ENCODE measurements around the gene DYNLT3. TPM values are rescaled to one million over a fixed set of nuclear protein-coding genes. Genes with fewer than 3 reads are reported as not detected.

The DYNLT3 gene
- total RNA-seq, 1 donor = 58.6 TPM

DNA sequence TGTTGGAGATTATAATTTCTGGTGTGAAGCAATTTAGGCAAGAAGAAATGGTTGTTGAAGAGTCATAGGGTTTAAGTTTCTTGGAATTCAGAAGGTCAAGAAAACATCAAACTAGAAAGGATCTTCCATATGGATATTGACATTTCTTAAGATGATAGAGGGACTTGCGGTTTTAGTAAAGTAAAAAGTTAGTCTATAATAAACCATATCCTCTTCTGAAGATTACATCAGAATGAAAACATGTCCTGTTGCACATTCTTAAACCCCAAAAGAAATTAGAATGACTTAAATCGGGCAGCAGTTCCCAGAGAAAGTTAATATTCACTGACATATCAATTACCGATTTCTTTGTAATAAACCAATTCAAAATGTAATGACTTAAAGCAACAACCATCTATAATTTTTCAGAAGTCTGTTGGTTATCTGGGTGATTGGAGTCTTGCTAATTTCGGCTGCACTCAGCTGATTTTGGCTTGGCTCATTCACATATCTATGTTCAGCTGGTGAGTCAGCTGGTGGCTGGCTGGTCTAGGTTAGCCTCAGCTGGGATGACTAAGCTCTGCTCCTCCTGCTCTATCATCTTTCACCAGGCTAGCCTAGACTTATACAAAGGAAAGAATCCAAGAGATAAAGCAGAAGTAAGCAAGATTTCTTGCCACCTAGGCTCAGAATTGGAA is 24.4 kb upstream of the DYNLT3 start:
- Histone ChIP-seq H3K9me3 (ENCODE audit: low read depth, low read length) (no peaks in the 10 kb centered on the region), H3K4me1 (ENCODE audit: insufficient read depth, low read length) (peaks cover 18% of the 10 kb centered on the region), H3K36me3 (ENCODE audit: insufficient read depth, low read length) (no peaks in the 10 kb centered on the region), H3K79me2 (ENCODE audit: insufficient read depth, low read length) (no peaks in the 10 kb centered on the region), H4K20me1 (ENCODE audit: insufficient read depth, low read length) (no peaks in the 10 kb centered on the region), H3K4me2 (ENCODE audit: insufficient read depth, low read length) (peak overlapping the region; percentile 46), H3K4me3 (ENCODE audit: insufficient read depth, low read length) (no peak overlapping the region), H3K27me3 (ENCODE audit: insufficient read depth, low read length) (no peaks in the 10 kb centered on the region), H2AFZ (ENCODE audit: low read length) (no peak overlapping the region), H3K27ac (ENCODE audit: low read depth, low read length) (peak overlapping the region; percentile 77)
- TF ChIP-seq, protein P1, sequence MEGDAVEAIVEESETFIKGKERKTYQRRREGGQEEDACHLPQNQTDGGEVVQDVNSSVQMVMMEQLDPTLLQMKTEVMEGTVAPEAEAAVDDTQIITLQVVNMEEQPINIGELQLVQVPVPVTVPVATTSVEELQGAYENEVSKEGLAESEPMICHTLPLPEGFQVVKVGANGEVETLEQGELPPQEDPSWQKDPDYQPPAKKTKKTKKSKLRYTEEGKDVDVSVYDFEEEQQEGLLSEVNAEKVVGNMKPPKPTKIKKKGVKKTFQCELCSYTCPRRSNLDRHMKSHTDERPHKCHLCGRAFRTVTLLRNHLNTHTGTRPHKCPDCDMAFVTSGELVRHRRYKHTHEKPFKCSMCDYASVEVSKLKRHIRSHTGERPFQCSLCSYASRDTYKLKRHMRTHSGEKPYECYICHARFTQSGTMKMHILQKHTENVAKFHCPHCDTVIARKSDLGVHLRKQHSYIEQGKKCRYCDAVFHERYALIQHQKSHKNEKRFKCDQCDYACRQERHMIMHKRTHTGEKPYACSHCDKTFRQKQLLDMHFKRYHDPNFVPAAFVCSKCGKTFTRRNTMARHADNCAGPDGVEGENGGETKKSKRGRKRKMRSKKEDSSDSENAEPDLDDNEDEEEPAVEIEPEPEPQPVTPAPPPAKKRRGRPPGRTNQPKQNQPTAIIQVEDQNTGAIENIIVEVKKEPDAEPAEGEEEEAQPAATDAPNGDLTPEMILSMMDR (IDR thresholded peaks at IDR 0.05; ENCODE audit: extremely low read depth, low read depth, low read length) = no peak
- DNase-seq (ENCODE audit: insufficient read length, low spot score, missing footprints) = peak; percentile 87

DNA sequence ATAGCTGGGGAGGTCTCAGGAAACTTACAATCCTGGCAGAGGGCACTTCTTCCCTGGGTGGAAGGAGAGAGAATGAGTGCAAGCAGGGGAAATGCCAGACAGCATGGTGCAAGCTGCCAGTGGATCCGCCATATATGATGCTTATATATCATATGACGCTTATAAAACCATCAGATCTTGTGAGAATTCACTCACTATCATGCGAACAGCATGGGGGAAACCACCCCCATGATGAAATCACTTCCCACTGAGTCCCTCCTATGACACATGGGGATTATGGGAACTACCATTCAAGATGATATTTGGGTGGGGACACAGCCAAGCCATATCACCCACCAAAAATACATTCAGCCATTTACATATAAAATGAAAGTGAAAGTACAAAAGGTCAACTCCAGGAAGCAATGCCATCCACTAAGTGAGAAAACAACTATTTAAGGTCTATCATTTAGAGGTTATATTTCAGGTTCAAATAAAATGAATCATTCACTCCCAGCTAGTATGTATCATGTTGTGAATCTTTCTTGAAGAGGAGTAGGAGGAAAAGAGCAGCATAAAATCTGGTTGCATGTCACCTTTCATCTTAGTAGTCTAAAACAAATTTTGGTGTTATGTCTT is 20.3 kb upstream of the DYNLT3 start:
- peaks cover 15% of the 10 kb centered on the region for H3K4me1 ChIP-seq (ENCODE audit: insufficient read depth, low read length)
- H2AFZ ChIP-seq (ENCODE audit: low read length) = no peak overlapping the region
- no peak overlapping the region for H3K4me3 ChIP-seq (ENCODE audit: insufficient read depth, low read length)
- no peaks in the 10 kb centered on the region for H3K36me3 ChIP-seq (ENCODE audit: insufficient read depth, low read length)
- no peak overlapping the region for H3K4me2 ChIP-seq (ENCODE audit: insufficient read depth, low read length)
- TF ChIP-seq, protein P1 (IDR thresholded peaks at IDR 0.05; ENCODE audit: extremely low read depth, low read depth, low read length) = no peak
- H4K20me1 ChIP-seq (ENCODE audit: insufficient read depth, low read length) = no peaks in the 10 kb centered on the region
- H3K27ac ChIP-seq (ENCODE audit: low read depth, low read length) = no peak overlapping the region
- no peaks in the 10 kb centered on the region for H3K9me3 ChIP-seq (ENCODE audit: low read depth, low read length)
- H3K27me3 ChIP-seq (ENCODE audit: insufficient read depth, low read length) = no peaks in the 10 kb centered on the region
- DNase-seq (ENCODE audit: insufficient read length, low spot score, missing footprints) = no peak
- no peaks in the 10 kb centered on the region for H3K79me2 ChIP-seq (ENCODE audit: insufficient read depth, low read length)

GRCh38 chrX:37863728-37864127 is 16.4 kb upstream of the DYNLT3 start:
- no peak overlapping the region for H3K4me2 ChIP-seq (ENCODE audit: insufficient read depth, low read length)
- DNase-seq (ENCODE audit: insufficient read length, low spot score, missing footprints) = no peak
- no peaks in the 10 kb centered on the region for H3K9me3 ChIP-seq (ENCODE audit: low read depth, low read length)
- H3K79me2 ChIP-seq (ENCODE audit: insufficient read depth, low read length) = no peaks in the 10 kb centered on the region
- no peaks in the 10 kb centered on the region for H3K27me3 ChIP-seq (ENCODE audit: insufficient read depth, low read length)
- H4K20me1 ChIP-seq (ENCODE audit: insufficient read depth, low read length) = no peaks in the 10 kb centered on the region
- no peak overlapping the region for H3K4me3 ChIP-seq (ENCODE audit: insufficient read depth, low read length)
- no peak overlapping the region for H2AFZ ChIP-seq (ENCODE audit: low read length)
- H3K27ac ChIP-seq (ENCODE audit: low read depth, low read length) = no peak overlapping the region
- TF ChIP-seq, protein P1 (IDR thresholded peaks at IDR 0.05; ENCODE audit: extremely low read depth, low read depth, low read length) = no peak
- H3K4me1 ChIP-seq (ENCODE audit: insufficient read depth, low read length) = no peaks in the 10 kb centered on the region
- H3K36me3 ChIP-seq (ENCODE audit: insufficient read depth, low read length) = no peaks in the 10 kb centered on the region

DNA sequence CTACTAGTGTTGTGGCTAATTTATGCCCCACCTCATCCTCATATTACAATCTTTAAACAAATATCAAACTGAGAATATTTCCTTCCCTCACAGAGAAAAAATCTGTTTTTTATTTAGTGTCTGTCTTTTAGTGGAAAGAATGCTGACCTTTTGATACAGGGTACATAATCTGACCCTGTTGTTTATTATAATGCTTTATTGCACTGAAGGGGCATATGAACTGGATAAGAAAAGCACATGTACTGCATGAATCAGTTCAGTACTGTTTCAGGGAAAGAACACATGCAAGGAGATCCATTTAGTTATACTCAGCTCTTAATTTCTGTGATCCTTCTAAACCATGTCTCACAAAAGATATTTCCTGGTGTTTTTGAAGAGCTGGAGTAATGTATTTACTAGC is 15.5 kb upstream of the DYNLT3 start:
- Histone ChIP-seq H3K36me3 (ENCODE audit: insufficient read depth, low read length) (no peaks in the 10 kb centered on the region), H3K9me3 (ENCODE audit: low read depth, low read length) (no peaks in the 10 kb centered on the region), H3K27ac (ENCODE audit: low read depth, low read length) (no peak overlapping the region), H3K4me1 (ENCODE audit: insufficient read depth, low read length) (no peaks in the 10 kb centered on the region), H3K79me2 (ENCODE audit: insufficient read depth, low read length) (no peaks in the 10 kb centered on the region), H3K4me2 (ENCODE audit: insufficient read depth, low read length) (no peak overlapping the region), H3K4me3 (ENCODE audit: insufficient read depth, low read length) (no peak overlapping the region), H3K27me3 (ENCODE audit: insufficient read depth, low read length) (no peaks in the 10 kb centered on the region), H2AFZ (ENCODE audit: low read length) (no peak overlapping the region), H4K20me1 (ENCODE audit: insufficient read depth, low read length) (no peaks in the 10 kb centered on the region)
- TF ChIP-seq, protein P1 (IDR thresholded peaks at IDR 0.05; ENCODE audit: extremely low read depth, low read depth, low read length) = no peak
- DNase-seq (ENCODE audit: insufficient read length, low spot score, missing footprints) = no peak

All from osteoblast (primary cell).